Fibroblast of lung (primary cell): Measurements from ENCODE around the gene GNGT2. TPM values are rescaled to one million over a fixed set of nuclear protein-coding genes. Genes with fewer than 3 reads are reported as not detected.

ENCODE experiments used
- DNase-seq, 2 donors: peaks; one replicate each; pipeline versions ENCODE4 v3.0.0 to v3.0.0-alpha.2; 2010; ENCODE audit warnings: low read depth in 2 of 2
- H2AFZ ChIP-seq: 2 replicates; pipeline ENCODE4 v1.5.1; 2012; ENCODE audit warnings: low read length, control low read depth, inconsistent platforms
- H3K27ac ChIP-seq: 2 replicates; pipeline ENCODE4 v1.5.1; 2011; ENCODE audit warnings: low read length, control low read depth; ENCODE audit not compliant: insufficient read depth
- H3K27me3 ChIP-seq: 2 replicates; pipeline ENCODE4 v1.5.1; 2011; ENCODE audit warnings: mild to moderate bottlenecking, low read length; ENCODE audit not compliant: control insufficient read depth, insufficient read depth
- H3K36me3 ChIP-seq: 2 replicates; pipeline ENCODE4 v1.5.1; 2011; ENCODE audit warnings: low read length; ENCODE audit not compliant: control insufficient read depth, insufficient read depth
- H3K4me1 ChIP-seq: 2 replicates; pipeline ENCODE4 v1.5.1; 2011; ENCODE audit warnings: low read length; ENCODE audit not compliant: control insufficient read depth, insufficient read depth; ENCODE audit errors: extremely low read depth
- H3K4me2 ChIP-seq: 2 replicates; pipeline ENCODE4 v1.5.1; 2011; ENCODE audit warnings: low read length, control low read depth; ENCODE audit not compliant: insufficient read depth; ENCODE audit errors: extremely low read depth
- H3K4me3 ChIP-seq, 4 experiments: fragments of 200-600 bp in 1 of 4; sonication (generic) in 1 of 4; replicated peaks in 1 of 4; 2 replicates each; pipeline ENCODE4 v1.5.1; 2011 to 2016; ENCODE audit warnings: low read length in 4 of 4, low read depth in 3 of 4, mild to moderate bottlenecking in 3 of 4, control low read depth in 2 of 4, inconsistent platforms in 1 of 4, mixed read lengths in 1 of 4; ENCODE audit not compliant: insufficient read depth in 1 of 4; ENCODE audit errors: control extremely low read depth in 1 of 4
- H3K79me2 ChIP-seq: 2 replicates; pipeline ENCODE4 v1.5.1; 2012; ENCODE audit warnings: mild to moderate bottlenecking, low read length, inconsistent platforms; ENCODE audit not compliant: control insufficient read depth, insufficient read depth
- H3K9ac ChIP-seq: 2 replicates; pipeline ENCODE4 v1.5.1; 2011; ENCODE audit warnings: mild to moderate bottlenecking, low read length, control low read depth; ENCODE audit not compliant: insufficient read depth
- H3K9me3 ChIP-seq: 2 replicates; pipeline ENCODE4 v1.5.1; 2012; ENCODE audit warnings: low read depth, low read length; ENCODE audit not compliant: control insufficient read depth, insufficient read depth
- H4K20me1 ChIP-seq: 2 replicates; pipeline ENCODE4 v1.5.1; 2011; ENCODE audit warnings: low read length; ENCODE audit not compliant: control insufficient read depth, insufficient read depth; ENCODE audit errors: extremely low read depth
- EZH2 ChIP-seq: IDR thresholded peaks from 2 replicates; pipeline ENCODE4 v1.5.1; 2012; ENCODE audit warnings: low read length, control low read depth, mild to moderate bottlenecking; ENCODE audit errors: missing control alignments
- polyA plus RNA-seq, 2 donors: library from polyadenylated mRNA; depleted of rRNA in 1 of 2; stranded (reverse) in 1 of 2; unstranded in 1 of 2; fragments of >200 nt; gene quantifications; 2 replicates each; pipeline ENCODE4 v1.2.1, GENCODE V29; 2011 to 2012; ENCODE audit warnings: missing spikeins in 1 of 2
- total RNA-seq: library from RNA; depleted of rRNA; stranded (reverse); fragments of >200 nt; gene quantifications from 2 replicates; pipeline ENCODE4 v1.2.1, GENCODE V29; 2014
- TF ChIP-seq, protein P1 (sequence below), 2 donors: IDR thresholded peaks in 1 of 2; conservative IDR thresholded peaks in 1 of 2; 1 replicate in 1 of 2; 2 replicates in 1 of 2; pipeline ENCODE4 v1.5.1; 2011 to 2012; ENCODE audit warnings: low read length in 2 of 2, control low read depth in 1 of 2, inconsistent platforms in 1 of 2, low read depth in 1 of 2, mild to moderate bottlenecking in 1 of 2

Gene GNGT2
- total and polyA plus RNA-seq, 2 donors (not counting 1 experiment from before 2014, with no cell fraction given): 3.7 TPM; not detected in 1

DNA sequence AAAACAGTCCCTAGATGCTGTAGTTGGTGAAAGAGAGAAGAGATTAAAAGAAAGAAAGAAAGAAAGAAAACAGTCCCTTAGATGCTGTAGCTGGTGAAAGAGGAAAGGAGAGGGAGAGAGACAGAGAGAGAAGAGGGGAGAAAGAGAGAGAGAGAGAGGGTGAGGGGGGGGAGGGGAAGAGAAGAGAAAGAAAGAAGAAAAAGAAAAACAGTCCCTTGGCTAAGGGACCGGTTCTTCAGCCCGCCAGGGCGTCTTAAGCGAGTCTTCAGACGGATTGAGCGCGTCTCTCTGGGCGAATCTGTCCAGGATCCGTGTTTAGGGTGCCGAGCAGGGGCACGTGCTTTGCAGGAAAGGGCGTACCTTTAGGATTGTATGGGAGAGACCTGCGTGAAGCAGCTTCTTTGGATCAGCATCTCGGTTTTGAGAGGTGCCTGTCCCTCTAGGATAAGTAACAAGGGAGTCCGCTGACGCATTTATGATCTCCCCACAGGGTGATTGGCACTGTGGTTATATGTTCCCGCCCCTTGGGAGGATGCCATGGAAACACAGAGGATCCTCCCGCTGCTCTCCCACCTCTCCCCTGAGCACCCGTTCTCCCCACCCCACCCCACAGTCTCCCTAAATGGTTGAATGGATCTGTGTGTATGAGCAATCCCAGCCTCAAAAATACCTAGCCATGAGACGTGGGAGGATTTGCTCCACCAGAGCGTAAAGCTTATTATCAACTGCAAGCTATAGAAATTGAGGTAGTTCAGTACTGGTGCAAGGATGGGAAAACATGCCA, 16.7 kb downstream of the GNGT2 start:
- TF ChIP-seq EZH2: no peak
- TF ChIP-seq, protein P1, sequence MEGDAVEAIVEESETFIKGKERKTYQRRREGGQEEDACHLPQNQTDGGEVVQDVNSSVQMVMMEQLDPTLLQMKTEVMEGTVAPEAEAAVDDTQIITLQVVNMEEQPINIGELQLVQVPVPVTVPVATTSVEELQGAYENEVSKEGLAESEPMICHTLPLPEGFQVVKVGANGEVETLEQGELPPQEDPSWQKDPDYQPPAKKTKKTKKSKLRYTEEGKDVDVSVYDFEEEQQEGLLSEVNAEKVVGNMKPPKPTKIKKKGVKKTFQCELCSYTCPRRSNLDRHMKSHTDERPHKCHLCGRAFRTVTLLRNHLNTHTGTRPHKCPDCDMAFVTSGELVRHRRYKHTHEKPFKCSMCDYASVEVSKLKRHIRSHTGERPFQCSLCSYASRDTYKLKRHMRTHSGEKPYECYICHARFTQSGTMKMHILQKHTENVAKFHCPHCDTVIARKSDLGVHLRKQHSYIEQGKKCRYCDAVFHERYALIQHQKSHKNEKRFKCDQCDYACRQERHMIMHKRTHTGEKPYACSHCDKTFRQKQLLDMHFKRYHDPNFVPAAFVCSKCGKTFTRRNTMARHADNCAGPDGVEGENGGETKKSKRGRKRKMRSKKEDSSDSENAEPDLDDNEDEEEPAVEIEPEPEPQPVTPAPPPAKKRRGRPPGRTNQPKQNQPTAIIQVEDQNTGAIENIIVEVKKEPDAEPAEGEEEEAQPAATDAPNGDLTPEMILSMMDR (conservative IDR thresholded peaks at IDR 0.05 in 1 of 2, IDR thresholded peaks at IDR 0.05 in 1 of 2; ENCODE audit: low read depth in 1 of 2, low read length in 2 of 2): no peak
- H3K4me1 ChIP-seq: peaks cover 3% of the 10 kb centered on the region
- DNase-seq: peak; percentile 59 to 77
- H3K9ac ChIP-seq: peak overlapping the region; percentile 55
- no peaks in the 10 kb centered on the region for H4K20me1 ChIP-seq
- peak overlapping the region; percentile 44 to 84 (median 62) for H3K4me3 ChIP-seq
- H3K36me3 ChIP-seq: no peaks in the 10 kb centered on the region
- H3K4me2 ChIP-seq: peak overlapping the region; percentile 72
- no peaks in the 10 kb centered on the region for H3K79me2 ChIP-seq
- no peaks in the 10 kb centered on the region for H3K27me3 ChIP-seq
- H2AFZ ChIP-seq: peak overlapping the region; percentile 84
- peak overlapping the region; percentile 87 for H3K27ac ChIP-seq
- no peaks in the 10 kb centered on the region for H3K9me3 ChIP-seq

DNA sequence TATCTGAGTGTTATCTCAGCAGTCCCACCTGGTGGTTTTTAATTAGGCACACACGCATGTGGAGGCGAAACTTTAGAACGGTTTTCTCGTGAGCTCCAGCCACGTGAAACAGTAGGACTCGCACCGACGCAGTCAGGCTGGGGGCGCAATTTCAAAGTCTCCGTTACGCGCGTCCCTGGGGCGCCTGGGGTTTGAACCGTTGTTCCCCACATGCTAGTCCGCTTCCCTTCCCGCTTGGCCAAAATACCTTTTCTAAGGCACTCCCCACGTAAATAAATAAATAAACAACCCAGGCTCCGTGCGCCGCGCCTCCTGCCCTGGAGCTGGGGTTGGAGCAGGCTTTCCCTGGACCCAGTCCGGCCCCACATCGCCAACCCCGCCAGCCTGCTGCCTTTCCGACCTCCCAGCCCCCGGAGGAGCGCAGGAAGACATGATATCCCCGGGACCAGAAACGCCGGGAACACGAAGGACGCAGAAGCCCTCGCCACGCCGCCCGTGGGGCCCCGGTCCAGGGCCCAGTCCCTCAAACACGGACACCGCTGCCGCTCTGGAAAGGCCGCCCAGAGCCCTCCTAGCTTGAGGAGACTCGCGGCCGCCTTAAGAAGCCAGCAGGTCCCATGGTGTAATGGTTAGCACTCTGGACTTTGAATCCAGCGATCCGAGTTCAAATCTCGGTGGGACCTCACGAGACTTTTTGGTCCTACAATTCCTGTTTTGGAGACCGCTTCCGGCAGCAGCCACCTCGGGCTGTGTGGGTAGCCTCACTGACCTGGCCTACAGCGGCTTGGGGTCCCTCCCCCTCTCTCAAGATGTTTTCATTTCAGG, 18.2 kb downstream of the GNGT2 start:
- H3K36me3 ChIP-seq: no peaks in the 10 kb centered on the region
- peak overlapping the region; percentile 87 for H3K27ac ChIP-seq
- H3K79me2 ChIP-seq: no peaks in the 10 kb centered on the region
- TF ChIP-seq, protein P1 (conservative IDR thresholded peaks at IDR 0.05 in 1 of 2, IDR thresholded peaks at IDR 0.05 in 1 of 2; ENCODE audit: low read depth in 1 of 2, low read length in 2 of 2): peak in 1 of 2 donors; percentile 28
- TF ChIP-seq EZH2: no peak
- peak overlapping the region; percentile 95 for H2AFZ ChIP-seq
- peak; percentile 79 to 84 for DNase-seq
- peak overlapping the region; percentile 78 for H3K9ac ChIP-seq
- no peaks in the 10 kb centered on the region for H3K9me3 ChIP-seq
- H3K4me3 ChIP-seq: peak overlapping the region; percentile 57 to 84 (median 69)
- H4K20me1 ChIP-seq: no peaks in the 10 kb centered on the region
- H3K4me2 ChIP-seq: peak overlapping the region; percentile 98
- H3K4me1 ChIP-seq: peaks cover 3% of the 10 kb centered on the region
- no peaks in the 10 kb centered on the region for H3K27me3 ChIP-seq

DNA sequence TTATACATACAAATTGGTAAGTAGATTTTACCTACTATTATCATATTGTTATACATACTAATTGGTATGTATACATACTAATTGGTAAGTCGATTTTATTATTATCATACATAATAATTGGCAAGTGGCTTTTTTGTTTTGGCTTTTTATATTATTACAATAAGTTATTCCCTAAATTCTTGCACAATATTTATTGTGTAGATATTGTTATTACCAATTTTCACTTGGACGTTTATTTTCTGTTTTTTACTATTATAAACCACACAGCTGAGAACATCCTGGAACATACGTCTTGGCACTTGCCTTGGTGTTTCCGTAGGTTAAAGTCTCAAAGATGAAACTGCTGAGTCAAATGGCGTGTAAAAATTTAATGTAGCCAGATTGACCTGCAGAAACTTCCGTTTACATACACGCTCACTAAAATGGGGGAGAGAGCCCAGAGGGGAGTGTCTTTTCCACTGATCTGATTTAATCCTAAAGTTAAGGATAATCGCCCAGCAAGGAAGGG, 18.9 kb downstream of the GNGT2 start:
- no peaks in the 10 kb centered on the region for H3K27me3 ChIP-seq
- H2AFZ ChIP-seq: peak overlapping the region; percentile 95
- DNase-seq: no peak
- no peaks in the 10 kb centered on the region for H3K79me2 ChIP-seq
- peak overlapping the region; percentile 57 to 84 (median 69) for H3K4me3 ChIP-seq
- peak overlapping the region; percentile 78 for H3K9ac ChIP-seq
- no peaks in the 10 kb centered on the region for H4K20me1 ChIP-seq
- peak overlapping the region; percentile 98 for H3K4me2 ChIP-seq
- H3K27ac ChIP-seq: peak overlapping the region; percentile 87
- H3K9me3 ChIP-seq: no peaks in the 10 kb centered on the region
- no peaks in the 10 kb centered on the region for H3K36me3 ChIP-seq
- TF ChIP-seq, protein P1 (conservative IDR thresholded peaks at IDR 0.05 in 1 of 2, IDR thresholded peaks at IDR 0.05 in 1 of 2; ENCODE audit: low read depth in 1 of 2, low read length in 2 of 2): no peak
- TF ChIP-seq EZH2: no peak
- H3K4me1 ChIP-seq: peaks cover 3% of the 10 kb centered on the region
